Measurements from ENCODE around the gene GOLGA8J.
"Not testable (repeated sequence)": the region's sequence is repeated elsewhere in the genome, so short reads cannot be mapped to it uniquely, and the experiment has no call there.

- not testable (repeated sequence) for TF ChIP-seq EZH2 (IDR thresholded peaks at IDR 0.05); POLR2AphosphoS5 (IDR thresholded peaks at IDR 0.05; ENCODE audit: borderline replicate concordance, low read depth, low read length); FOXP2 (optimal IDR thresholded peaks at IDR 0.05; ENCODE audit: control extremely low read depth, extremely low read length, insufficient read depth)
Measured at GRCh38 chr15:30103941-30104507, 21.3 kb downstream of the GOLGA8J start.
